Measurements from ENCODE around the gene SLC51A.
"Not testable (repeated sequence)": the region's sequence is repeated elsewhere in the genome, so short reads cannot be mapped to it uniquely, and the experiment has no call there.

The SLC51A gene

DNA sequence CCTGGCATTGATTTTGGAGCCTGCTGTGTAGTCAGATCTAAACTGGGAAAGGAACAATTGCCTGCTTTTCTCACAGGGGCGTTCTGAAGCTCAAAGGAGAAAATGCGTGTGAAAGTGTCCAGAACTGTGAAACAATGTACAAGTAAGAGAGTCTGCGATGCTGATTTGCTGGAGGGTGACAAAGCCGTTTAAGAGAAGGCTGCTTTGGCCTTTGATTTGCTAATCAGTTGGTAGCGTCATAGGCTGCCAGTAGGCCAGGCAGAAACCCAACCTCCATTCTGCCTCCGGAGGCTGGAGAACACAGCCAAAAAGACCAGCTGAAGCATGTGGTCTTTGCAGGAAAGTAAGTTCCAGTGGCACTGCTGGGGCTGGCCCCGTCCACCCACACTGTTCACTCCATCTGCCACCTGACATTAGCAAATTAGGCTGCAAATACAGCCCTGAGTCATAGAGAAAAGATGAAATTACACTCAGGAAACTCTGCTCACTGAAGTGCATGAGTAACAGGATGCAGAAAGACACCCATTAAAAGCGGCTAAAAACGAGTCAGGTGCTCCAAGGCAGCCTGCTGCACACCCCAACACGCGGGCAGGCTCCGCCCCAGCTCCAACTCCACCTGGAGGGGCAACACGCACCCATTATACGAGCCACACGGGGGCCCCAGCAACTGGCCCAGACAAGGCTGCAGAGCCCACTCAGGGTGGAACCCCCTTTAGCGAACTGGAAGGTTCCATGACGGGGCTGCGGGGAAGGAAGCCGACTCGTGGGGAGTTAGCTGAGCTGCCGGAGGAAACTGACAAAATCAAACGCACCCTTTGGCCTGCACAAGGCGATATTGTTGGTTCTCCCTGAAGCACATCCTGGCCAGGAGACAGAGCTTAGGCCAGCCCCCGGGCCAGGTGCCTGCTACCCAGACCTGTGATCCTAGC lies 36.7 kb upstream of the SLC51A start:
- Mint-ChIP-seq H3K9me3 (no peaks in the 10 kb centered on the region), H3K36me3 (ENCODE audit: low read depth) (no peaks in the 10 kb centered on the region), H3K4me3 (no peak overlapping the region), H3K4me1 (peaks cover 22% of the 10 kb centered on the region), H3K27me3 (ENCODE audit: low read depth) (no peaks in the 10 kb centered on the region), H3K27ac (peak overlapping the region in 1 of 3 experiments; percentile 63)
- TF ChIP-seq, protein P1, sequence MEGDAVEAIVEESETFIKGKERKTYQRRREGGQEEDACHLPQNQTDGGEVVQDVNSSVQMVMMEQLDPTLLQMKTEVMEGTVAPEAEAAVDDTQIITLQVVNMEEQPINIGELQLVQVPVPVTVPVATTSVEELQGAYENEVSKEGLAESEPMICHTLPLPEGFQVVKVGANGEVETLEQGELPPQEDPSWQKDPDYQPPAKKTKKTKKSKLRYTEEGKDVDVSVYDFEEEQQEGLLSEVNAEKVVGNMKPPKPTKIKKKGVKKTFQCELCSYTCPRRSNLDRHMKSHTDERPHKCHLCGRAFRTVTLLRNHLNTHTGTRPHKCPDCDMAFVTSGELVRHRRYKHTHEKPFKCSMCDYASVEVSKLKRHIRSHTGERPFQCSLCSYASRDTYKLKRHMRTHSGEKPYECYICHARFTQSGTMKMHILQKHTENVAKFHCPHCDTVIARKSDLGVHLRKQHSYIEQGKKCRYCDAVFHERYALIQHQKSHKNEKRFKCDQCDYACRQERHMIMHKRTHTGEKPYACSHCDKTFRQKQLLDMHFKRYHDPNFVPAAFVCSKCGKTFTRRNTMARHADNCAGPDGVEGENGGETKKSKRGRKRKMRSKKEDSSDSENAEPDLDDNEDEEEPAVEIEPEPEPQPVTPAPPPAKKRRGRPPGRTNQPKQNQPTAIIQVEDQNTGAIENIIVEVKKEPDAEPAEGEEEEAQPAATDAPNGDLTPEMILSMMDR (IDR thresholded peaks at IDR 0.05; ENCODE audit: unreplicated experiment in 3 of 3) = no peak

DNA sequence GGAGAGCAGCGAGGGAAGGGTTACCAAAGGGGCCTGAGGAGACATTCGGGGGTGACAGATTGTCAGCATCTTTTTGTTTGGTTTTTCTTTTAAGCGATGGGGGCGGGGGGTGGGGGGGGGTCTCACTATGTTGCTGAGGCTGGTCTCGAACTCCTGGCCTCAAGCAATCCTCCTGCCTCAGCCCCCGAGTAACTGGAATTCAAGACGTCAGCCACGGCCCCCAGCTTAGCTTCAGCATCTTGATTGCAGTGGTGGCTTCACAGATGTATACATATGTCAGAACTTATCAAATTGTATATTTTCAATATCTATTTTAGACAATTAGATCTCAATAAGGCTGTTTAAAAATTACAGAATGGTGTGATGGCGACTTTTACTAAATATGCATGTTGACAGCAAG lies 36.0 kb upstream of the SLC51A start:
- peaks cover 22% of the 10 kb centered on the region for H3K4me1 Mint-ChIP-seq
- H3K27me3 Mint-ChIP-seq (ENCODE audit: low read depth) = no peaks in the 10 kb centered on the region
- no peaks in the 10 kb centered on the region for H3K9me3 Mint-ChIP-seq
- no peak overlapping the region for H3K27ac Mint-ChIP-seq
- no peak overlapping the region for H3K4me3 Mint-ChIP-seq
- H3K36me3 Mint-ChIP-seq (ENCODE audit: low read depth) = no peaks in the 10 kb centered on the region
- TF ChIP-seq, protein P1 (IDR thresholded peaks at IDR 0.05; ENCODE audit: unreplicated experiment in 3 of 3) = no peak

DNA sequence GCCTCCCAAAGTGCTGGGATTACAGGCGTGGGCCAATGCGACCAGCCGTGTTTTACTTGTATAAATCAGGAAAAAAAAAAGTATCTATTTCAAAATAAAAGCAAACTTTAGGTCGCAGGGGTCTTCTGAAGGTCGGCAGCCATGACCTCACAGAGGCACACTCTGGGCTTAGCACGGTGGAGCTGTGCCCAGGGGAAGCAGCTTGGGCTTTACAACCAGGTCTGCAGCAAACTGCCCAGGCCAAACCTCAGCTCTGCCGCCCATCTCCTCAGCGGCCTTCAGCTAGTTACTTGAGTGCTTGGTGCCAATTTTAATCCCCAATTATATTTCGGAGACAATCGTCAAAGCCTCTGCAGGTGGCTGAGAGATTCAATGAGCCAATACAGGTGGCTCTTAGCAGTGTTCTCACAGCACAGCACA lies 35.2 kb upstream of the SLC51A start:
- peaks cover under 1% of the 10 kb centered on the region for H3K27me3 Mint-ChIP-seq (ENCODE audit: low read depth)

DNA sequence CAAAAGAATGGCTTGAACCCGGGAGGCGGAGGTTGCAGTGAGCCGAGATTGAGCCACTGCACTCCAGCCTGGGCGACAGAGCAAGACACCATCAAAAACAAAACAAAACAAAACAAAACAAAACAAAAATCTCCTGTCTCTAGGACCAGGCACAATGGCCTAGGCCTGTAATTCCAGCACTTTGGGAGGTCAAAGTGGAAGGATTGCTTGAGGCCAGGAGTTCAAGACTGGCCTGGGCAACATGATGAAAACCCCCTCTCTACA lies 32.2 kb upstream of the SLC51A start:
- peaks cover 22% of the 10 kb centered on the region for H3K4me1 Mint-ChIP-seq
- H3K9me3 Mint-ChIP-seq; H3K4me3 Mint-ChIP-seq; H3K27me3 Mint-ChIP-seq (ENCODE audit: low read depth); H3K36me3 Mint-ChIP-seq (ENCODE audit: low read depth); H3K27ac Mint-ChIP-seq: not testable (repeated sequence)

More for the DNA sequence above, 35.2 kb upstream of the SLC51A start:
- no peak overlapping the region for H3K4me3 Mint-ChIP-seq
- H3K4me1 Mint-ChIP-seq = peaks cover 22% of the 10 kb centered on the region
- H3K27ac Mint-ChIP-seq = no peak overlapping the region
- TF ChIP-seq, protein P1 (IDR thresholded peaks at IDR 0.05; ENCODE audit: unreplicated experiment in 3 of 3) = no peak
- H3K36me3 Mint-ChIP-seq (ENCODE audit: low read depth) = no peaks in the 10 kb centered on the region
- H3K9me3 Mint-ChIP-seq = no peaks in the 10 kb centered on the region

DNA sequence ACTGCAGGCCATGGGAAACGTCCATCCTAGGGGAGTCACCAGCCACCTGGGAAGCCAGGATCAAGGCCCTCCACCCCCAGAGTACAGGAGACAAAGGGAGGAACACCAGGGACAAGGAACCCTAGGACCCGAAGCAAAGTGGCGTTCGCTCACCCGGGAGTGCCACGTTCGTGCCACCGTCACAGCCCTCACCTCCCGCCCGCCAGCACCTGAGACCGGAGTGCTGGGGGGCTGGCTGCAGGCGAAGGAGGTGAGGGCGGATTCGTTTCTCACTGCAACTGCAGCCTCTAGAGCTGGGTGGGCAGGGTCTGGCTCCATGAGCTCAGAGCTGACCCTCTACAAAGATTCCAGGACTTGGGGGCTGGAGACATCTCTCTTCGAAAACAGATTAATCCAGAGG lies 31.5 kb upstream of the SLC51A start:
- H3K27ac Mint-ChIP-seq = no peak overlapping the region
- TF ChIP-seq, protein P1 (IDR thresholded peaks at IDR 0.05; ENCODE audit: unreplicated experiment in 3 of 3) = no peak
- peaks cover 15% of the 10 kb centered on the region for H3K4me1 Mint-ChIP-seq
- no peaks in the 10 kb centered on the region for H3K9me3 Mint-ChIP-seq
- H3K27me3 Mint-ChIP-seq (ENCODE audit: low read depth) = peaks cover 5% of the 10 kb centered on the region
- no peak overlapping the region for H3K4me3 Mint-ChIP-seq
- H3K36me3 Mint-ChIP-seq (ENCODE audit: low read depth) = no peaks in the 10 kb centered on the region

DNA sequence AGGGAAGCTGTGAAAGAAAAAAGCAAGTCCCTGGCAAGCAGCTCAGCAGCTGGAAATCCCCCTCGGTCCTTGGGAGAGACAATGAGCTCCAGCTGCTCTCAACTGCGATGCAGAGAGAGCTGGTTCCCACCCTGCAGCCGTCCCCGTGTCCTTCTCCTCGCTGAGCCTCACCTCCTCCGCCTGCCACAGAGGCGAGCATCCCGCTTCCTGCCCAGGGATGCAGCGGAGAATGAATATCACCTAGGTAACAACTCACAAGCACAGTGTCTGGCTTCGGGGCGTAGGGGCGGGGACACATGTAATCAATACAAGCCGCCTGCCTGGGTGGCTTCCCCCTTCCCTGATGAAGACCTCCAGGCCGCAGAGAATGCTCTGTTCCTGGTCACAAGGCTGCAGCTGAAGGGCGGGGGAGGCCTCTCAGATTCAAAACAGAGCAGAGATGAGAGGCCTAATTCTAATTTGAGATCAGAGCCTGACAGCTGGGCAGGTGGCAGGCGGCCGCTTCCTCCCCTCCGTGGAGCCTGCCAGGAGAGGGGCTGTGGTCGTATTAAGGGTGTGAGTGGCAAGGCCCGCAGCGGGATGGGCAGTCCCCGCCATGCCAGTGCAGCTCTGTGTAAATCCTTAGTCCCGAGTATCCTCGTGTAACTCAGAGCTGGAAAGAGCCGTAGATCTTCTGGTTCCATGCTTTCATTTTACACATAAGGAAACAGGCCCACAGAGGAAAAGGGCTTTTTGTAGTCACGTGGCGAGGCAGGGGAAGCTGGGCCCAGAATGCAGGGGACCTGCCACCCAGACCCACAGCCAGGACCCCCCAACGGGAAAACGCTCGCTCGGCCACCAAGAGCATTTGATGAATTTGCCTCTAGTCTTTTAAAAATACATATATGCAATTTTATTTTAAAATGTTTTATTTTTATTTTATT lies 29.4 kb upstream of the SLC51A start:
- Mint-ChIP-seq H3K4me3 (peak overlapping the region in 2 of 3 experiments; percentile 7 to 36), H3K27me3 (ENCODE audit: low read depth) (peaks cover 5% of the 10 kb centered on the region), H3K36me3 (ENCODE audit: low read depth) (no peaks in the 10 kb centered on the region), H3K9me3 (no peaks in the 10 kb centered on the region), H3K4me1 (peaks cover 15% of the 10 kb centered on the region), H3K27ac (peak overlapping the region; percentile 38 to 81 (median 73))
- TF ChIP-seq, protein P1 (IDR thresholded peaks at IDR 0.05; ENCODE audit: unreplicated experiment in 3 of 3) = no peak
